Bronchial epithelial cell (primary cell): ENCODE measurements around the gene NTRK2. TPM values are rescaled to one million over a fixed set of nuclear protein-coding genes. Genes with fewer than 3 reads are reported as not detected.

Experiments
- DNase-seq: peaks from one replicate; pipeline ENCODE4 v3.0.0-alpha.2; 2010; ENCODE audit warnings: low read depth
- FAIRE-seq: peaks from 2 replicates; lab custom pipeline; 2011; peaks lifted over from hg19 to GRCh38; lab: Jason Lieb, UNC
- H3K27me3 ChIP-seq: 2 replicates; pipeline ENCODE4 v1.5.1; 2011; ENCODE audit warnings: low read length; ENCODE audit not compliant: control insufficient read depth, insufficient read depth
- H3K36me3 ChIP-seq: 2 replicates; pipeline ENCODE4 v1.5.1; 2011; ENCODE audit warnings: low read length; ENCODE audit not compliant: control insufficient read depth, insufficient read depth
- H3K4me3 ChIP-seq: 2 replicates; pipeline ENCODE4 v1.5.1; 2011; ENCODE audit warnings: mild to moderate bottlenecking, low read depth, low read length, control low read depth
- CTCF ChIP-seq: IDR thresholded peaks from 2 replicates; pipeline ENCODE4 v1.5.1; 2011; ENCODE audit warnings: mild to moderate bottlenecking, moderate library complexity, low read length, control low read depth, inconsistent platforms; ENCODE audit not compliant: insufficient read depth, severe bottlenecking
- total RNA-seq: library from RNA; depleted of rRNA; stranded (reverse); fragments of >200 nt; gene quantifications from 2 replicates; pipeline ENCODE4 v1.2.1, GENCODE V29; 2014

NTRK2 gene
- total RNA-seq, 1 donor from 2014 or later = not detected

- Histone ChIP-seq H3K36me3 (no peaks in the 10 kb centered on the region), H3K27me3 (peaks cover 13% of the 10 kb centered on the region), H3K4me3 (no peak overlapping the region)
- no peak for TF ChIP-seq CTCF
- DNase-seq (no peak), FAIRE-seq (peak; percentile 79)
Observed at GRCh38 chr9:85004818-85005413, 335.4 kb downstream of the NTRK2 start.

GRCh38 chr9:85007748-85008147 lies 338.2 kb downstream of the NTRK2 start:
- no peak for TF ChIP-seq CTCF
- FAIRE-seq (no peak), DNase-seq (no peak)
- H3K27me3 ChIP-seq = peaks cover 13% of the 10 kb centered on the region
- H3K36me3 ChIP-seq = no peaks in the 10 kb centered on the region
- H3K4me3 ChIP-seq = no peak overlapping the region

- FAIRE-seq (no peak), DNase-seq (no peak)
- H3K4me3 ChIP-seq = no peak overlapping the region
- peaks cover 13% of the 10 kb centered on the region for H3K27me3 ChIP-seq
- no peak for TF ChIP-seq CTCF
- H3K36me3 ChIP-seq = no peaks in the 10 kb centered on the region
Observed at GRCh38 chr9:85008215-85008614, 338.7 kb downstream of the NTRK2 start.

GRCh38 chr9:85009251-85009650 lies 339.7 kb downstream of the NTRK2 start:
- no peak for TF ChIP-seq CTCF
- Histone ChIP-seq H3K27me3 (peaks cover 12% of the 10 kb centered on the region), H3K36me3 (no peaks in the 10 kb centered on the region), H3K4me3 (no peak overlapping the region)
- DNase-seq (no peak), FAIRE-seq (no peak)

GRCh38 chr9:85013703-85014102 lies 344.2 kb downstream of the NTRK2 start:
- H3K4me3 ChIP-seq = no peak overlapping the region
- no peak for TF ChIP-seq CTCF
- H3K36me3 ChIP-seq = no peaks in the 10 kb centered on the region
- DNase-seq = peak; percentile 95
- H3K27me3 ChIP-seq = peaks cover 14% of the 10 kb centered on the region
- FAIRE-seq = no peak

GRCh38 chr9:85014292-85014691 lies 344.8 kb downstream of the NTRK2 start:
- DNase-seq (no peak), FAIRE-seq (no peak)
- no peaks in the 10 kb centered on the region for H3K36me3 ChIP-seq
- H3K27me3 ChIP-seq = peaks cover 12% of the 10 kb centered on the region
- TF ChIP-seq CTCF = no peak
- no peak overlapping the region for H3K4me3 ChIP-seq
